Measurements from ENCODE around the gene PTPRR.

The PTPRR gene

DNA sequence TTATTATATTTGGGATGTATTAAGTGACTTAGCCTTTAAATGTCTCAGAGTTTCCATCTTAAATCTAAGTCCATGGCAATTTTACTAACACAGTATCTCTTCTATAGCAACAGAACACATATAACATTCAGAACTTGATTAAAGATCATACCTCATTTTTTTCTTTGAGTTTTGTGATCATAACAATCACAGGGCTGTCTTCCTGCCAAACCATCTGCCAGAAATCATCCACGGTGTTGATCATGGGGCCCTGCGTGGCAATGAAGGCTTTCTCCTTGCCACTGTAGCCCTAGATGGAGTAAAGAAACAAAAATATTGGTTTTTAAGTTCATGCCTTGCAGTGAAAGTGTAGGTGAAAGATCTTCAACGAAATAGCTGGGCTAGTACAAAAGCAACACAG is 236.6 kb downstream of the PTPRR start:
- no peak for DNase-seq

DNA sequence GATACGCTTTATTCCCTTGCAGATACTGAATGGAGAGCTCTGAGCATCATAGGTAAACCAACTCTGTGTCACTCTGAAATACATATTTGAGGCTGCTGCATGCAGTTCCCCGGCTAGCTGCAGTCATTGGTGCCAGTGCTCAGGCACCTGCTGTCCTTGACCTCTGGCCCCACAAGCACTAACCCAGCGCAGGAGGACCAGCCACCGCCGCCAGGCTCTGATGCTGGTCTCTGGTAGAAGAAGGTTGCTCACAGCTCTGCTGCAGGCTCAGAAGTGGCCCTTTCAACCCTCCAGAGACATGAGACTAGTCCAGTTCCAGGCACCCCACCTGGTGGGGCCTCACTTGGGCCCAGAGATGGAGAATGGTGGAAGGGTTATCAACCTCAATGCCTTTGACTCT is 248.8 kb downstream of the PTPRR start:
- no peak for DNase-seq

DNA sequence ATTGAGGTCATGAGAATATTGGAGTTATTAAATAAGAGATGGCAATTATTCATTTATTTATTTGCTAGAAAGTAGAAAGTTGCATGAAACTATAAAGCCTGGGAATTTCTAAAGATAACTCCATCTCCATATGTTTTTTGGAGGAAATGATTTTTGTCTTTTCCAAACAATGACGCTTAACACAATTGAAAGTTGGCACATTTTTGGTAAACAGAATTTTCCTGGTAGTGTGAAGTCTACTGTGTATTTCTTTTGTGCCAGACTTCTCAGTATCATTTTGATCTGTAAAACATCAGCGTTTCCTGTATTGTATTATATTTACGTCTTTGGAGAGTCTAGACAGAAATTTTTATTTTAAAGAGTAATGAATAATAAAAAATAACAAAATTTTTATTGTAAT is 249.6 kb downstream of the PTPRR start:
- no peak for DNase-seq

DNA sequence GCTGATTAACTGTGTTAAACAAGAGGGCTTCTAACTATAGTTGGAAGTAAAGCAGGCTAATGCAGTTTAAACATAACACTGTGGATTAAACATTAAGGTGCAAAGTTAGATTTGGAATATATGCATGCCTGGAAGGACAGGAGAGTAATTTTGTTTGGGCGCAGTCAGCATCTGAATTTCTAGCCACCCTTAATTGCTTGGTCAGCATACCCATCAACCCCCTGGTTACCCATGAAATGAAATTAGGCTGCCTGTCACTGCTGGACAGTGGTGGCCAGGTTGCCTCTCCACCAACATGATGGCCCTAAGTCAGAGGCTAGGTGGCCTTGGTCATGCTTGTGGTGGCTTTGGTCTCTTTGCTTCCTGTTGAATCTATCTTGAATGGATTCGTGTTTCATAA is 253.3 kb downstream of the PTPRR start:
- no peak for DNase-seq

DNA sequence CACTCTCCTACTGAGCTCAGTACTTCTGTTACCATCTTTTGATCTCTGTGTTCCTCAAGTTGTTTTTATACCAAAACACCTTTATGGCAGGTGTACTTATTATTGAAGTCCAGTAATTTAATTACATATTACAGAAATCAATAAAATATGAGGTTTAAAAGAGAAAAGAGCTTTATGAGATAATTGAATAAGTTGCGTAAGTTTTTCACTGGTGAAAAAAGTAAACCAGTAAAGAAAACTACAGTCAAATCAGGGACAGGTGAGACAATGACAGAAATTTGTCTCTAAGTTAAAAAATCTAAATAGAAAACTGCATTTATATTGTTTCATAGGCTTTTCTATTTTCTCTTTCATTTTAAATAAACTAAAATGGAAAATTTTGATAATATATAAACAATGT is 254.2 kb downstream of the PTPRR start:
- no peak for DNase-seq

DNA sequence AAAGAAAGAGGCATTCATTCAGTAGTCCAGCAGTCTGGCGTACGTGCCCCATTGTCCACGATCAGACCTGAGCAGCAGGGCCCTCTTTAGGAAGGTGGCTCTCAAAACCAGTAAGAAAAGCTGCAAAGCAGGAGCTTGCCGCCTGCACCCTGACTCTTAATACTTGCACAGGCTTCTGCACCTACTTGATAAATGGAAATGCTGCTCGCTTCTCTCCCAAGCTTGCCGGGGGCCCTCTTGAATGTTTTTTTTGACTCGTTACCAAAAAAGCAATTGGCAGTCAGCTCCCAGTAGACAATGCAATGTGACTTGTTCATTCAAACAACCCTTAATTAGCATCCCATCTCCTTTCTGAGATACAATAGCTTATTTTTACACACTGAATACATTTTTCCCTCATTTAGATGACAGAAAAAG is 256.1 kb downstream of the PTPRR start:
- DNase-seq: no peak

DNA sequence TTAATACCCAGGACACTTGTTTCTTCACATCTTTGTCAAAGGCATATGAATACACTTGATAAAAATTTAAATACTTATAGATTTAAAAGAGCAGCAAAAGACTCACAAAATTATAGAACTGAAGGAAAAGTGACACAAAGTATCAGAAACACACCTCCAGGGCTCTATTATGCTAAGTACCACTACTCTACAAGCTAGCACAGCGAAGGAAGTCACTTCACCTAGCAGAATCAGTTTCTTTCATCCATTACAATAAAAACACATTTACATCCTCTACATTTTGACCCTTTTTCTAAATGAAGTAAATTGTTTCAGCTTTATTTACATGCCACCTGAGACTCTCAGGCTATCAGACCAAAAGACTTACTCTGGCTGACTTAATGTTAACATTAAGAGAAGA is 256.7 kb downstream of the PTPRR start:
- no peak for DNase-seq

DNA sequence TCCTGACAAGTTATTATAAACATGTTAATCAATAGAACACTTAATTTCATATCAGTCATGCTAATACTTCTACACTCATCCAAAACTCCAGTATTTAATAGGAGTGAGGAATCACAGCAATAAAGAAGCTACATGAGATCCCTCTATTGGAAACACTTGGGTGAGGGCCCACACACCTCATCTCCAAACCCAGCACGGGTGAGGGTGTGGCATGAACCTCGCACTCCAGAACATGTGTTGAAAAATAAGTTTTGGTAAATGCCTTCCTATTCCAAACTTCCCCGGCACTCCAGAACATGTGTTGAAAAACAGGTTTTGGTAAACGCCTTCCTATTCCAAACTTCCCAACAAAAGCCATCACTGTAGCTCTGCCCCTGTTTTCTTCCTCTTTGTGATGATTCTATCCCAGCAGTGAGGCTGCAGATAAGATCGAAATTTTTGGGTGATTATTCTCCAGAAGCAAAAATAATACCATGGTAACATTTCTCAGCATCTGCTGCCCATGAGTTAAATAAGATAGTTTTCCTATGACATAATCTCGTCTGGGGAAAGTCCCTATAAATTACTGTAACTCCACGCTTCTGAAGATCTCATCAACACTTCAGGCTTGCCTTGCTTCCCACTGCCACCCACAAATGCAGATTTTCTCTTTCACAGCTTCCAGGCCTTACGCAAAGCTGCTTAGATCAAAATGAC is 258.9 kb downstream of the PTPRR start:
- DNase-seq: no peak

DNA sequence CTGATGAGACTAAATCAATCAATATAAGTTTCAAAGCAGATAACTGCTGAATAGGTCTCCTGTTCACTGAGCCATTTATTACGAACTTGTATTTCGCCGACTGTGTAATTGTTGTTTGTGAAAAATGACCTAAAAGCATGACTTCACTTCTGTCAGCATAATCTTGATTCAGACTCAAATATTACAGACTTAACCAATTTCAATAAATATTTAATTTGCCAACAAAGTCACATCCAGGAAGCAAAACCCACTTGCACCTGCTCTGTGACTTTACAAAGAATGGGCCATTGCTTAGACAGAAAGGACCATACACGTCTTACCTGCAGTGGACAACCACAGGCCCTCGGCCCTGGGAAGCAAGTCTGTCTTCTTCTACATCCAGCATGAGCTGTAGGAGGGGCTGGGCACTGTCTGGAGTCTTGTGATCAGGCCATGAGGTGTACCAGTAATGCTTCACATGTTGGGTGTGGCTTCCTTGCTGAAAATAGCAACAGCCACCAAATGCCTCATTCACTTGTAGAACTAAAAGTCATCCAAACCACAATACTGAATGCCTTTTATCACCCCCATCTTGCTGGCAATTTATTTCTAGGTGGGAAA is 259.8 kb downstream of the PTPRR start:
- DNase-seq: no peak

DNA sequence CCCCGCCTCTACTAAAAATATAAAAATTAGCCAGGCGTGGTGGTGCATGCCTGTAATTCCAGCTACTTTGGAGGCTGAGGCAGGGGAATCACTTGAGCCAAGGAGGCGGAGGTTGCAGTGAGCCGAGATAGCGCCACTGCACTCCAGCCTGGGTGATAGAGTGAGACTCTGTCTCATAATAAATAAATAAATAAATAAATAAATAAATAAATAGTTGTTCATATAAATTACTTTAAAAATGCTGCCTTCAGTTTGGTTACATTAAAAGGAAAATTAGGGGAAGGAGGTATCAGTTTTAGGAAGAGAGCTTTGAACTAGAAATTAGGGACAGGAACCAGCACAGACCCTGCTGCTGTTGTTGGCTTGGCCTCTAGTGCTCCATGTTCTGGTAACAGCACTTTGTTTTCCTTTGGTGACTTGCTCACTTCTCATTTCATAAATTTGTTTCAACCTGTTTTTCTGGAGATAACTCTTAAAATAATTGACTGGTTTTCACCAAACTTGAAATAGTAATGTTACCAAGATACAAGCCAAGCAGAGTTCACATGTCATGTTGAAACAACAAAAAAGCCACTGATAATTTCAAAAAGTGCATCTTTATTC is 260.4 kb downstream of the PTPRR start:
- no peak for DNase-seq

DNA sequence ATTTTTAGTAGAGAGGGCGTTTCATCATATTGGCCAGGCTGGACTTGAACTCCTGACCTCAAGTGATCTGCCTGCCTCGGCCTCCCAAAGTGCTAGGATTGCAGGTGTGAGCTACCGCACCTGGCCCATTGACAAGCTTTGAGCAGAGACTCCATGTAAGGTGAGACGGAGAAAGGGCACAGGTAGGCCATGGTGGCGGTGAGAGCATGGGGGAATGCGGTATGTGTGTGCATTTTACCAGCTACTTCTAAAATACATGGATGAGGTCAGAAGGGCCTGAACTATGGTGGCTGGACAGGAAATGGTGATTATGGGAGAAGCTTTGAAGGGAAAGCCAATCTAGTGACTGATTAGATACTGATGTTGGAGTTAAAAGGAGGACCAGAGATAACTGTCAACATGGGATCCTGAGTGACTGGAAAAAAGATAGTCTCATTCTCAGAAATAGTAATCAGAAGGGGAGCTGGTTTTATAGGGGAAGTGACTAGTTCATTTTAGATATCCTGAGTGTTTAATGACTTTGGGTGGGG is 261.4 kb downstream of the PTPRR start:
- DNase-seq: no peak

DNA sequence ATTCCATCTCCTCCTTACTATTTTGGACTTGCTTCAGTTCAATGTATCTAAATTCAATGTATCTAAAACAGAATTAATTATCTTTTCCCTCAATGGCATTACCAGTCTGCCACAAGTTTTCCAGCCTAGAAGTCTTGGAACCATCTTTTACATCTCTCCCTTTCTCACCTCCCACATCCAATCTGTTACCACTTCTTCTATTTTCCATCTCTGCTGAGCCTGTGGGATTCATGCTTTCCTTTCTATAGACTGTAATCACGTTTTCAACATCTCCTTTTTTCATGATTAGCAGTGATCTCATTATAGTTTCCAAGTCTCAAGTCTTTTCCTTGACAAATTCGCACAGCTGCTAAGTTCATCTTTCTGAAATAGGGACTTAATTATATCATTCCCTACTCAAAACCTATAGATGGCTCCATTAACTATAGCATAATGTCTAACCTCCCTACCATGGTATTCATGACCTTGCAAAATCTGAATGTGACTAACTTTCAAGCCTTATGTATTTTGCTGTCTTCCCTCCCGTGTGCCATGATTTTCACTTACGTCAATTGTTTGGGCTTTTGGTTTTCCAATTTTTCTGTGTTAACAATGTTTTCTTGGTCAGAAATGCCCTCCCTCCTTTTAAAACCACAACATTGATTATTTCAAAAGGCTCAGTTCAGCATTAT is 262.8 kb downstream of the PTPRR start:
- DNase-seq: no peak

DNA sequence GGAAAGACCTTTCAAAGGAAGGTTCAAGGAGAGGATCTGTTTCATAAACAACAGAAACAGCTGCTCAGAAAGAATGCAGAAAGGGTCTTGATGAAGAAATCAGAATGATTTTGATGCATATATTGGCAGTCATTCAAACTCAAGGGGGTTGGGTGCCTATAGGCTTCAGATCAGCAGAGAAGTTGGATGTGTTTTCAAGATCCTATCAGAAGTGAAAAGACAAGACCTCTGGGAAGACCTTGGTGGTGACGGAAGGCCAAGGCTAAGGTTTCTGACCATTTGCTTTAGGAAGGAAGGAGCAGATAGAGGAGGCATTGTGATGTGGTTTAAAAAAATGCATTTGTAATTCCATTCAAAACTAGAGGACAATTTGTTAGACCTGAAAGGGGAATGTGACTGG is 268.1 kb downstream of the PTPRR start:
- DNase-seq: no peak

DNA sequence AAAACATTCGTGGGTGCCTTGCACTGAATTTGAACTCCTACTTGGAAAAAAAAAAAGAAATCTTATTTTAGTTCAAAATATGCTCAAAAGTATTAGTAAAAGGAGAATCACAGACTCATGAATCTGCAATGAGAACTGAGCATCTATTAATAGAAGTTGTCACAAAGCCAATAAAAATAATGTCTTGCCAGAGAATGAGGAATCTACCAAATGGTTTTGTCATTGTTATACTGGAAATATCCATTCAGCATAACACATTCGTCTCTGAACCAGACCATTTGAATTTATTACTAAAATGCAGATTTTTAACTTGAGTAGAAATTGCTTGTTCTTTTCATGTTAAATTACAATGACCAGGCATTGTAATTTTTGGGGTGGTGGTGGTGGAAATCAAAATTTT is 271.7 kb downstream of the PTPRR start:
- DNase-seq: no peak

DNA sequence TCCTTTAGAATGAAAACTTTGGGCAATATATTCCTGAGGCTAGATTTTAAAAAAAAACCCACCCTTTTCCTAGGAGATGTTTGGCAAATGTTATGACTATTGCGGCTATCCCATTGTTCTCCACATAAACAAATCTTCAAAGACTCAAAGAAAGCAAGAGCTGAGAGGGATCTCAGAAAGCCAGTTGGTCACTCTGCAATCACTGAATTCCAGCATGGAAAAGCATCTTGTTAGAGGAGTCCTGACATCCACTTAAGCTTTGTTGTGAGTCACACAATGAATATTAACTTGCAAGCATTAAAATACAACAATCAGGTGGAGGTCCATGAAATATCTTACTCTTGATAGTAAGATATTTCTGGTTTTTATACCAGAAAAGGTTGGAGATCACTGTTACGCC is 272.3 kb downstream of the PTPRR start:
- no peak for DNase-seq

DNA sequence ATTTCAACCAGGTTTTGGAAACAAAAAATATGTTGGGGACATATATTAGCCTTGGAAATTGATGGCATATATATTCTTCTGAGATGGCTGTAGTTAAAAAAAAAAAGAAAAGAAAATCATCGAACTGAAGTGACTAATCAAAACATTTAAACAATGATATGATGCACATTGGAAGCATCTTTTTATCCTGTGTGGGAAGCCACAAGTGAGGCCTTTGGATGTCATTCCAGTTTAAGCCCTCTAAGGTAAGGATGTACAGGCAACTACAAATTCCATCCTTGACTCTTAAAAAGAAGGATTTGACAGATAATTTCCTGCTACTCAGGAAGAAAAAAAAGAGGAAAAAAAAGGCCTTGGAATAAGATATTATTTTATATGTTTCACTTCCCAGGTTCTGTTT is 273.7 kb downstream of the PTPRR start:
- DNase-seq: no peak

DNA sequence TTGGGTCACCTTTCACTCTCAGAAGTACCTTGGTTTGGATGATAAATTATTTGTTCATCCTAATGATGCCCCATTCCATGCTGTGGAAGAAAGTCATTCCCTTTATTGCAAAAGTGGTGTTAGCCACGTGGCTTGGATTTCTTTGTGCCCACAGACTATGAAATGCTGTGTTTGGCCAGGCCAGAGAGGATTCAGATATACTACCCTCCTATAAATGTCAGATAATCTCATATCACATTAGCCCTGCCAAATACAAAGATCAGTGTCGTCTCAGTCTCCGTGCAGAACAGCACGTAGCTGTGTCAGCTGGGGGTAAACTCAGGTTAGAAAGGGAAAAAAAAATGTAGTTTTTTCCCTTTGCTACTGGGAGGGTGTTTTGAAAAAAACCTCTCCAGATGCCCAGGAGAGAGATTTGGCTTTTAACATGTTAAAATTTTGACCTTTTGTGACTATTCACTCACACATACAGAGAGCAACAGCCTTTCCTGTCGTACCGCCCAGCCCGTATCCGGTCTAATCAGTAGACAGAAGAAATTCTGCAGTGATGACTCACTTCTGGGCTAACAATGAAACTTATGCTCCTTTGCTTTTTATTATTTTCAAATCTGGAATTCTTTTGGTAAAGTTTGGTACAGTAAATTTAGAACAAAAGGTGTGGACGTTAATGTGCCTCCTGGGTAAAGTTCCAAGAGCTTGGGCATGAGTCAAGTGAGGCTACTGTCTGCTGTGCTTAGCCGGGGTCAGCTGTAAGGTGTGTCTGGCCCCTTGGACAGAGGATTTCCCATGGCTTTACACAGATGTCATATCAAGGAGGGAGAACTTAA is 274.8 kb downstream of the PTPRR start:
- peak; percentile 20 for DNase-seq

DNA sequence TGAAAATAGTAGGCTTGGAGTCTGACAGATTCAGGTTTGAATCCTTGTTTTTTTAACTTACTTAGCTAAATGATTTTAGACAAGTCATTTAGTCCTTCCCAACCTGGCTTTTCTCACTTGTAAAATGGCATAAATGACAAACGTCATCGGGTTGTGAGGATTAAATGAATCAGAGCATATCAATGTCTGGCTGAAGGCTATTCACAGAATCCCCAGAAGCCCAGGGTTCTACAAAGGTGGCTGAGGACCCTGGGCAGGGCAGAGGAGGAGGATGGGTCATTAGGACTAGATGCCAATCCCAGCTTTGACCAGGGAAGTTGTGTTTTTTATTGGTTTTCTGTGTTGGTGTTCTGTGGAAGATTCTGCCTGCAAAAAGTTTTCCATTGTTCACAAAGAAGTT is 275.7 kb downstream of the PTPRR start:
- DNase-seq: no peak

DNA sequence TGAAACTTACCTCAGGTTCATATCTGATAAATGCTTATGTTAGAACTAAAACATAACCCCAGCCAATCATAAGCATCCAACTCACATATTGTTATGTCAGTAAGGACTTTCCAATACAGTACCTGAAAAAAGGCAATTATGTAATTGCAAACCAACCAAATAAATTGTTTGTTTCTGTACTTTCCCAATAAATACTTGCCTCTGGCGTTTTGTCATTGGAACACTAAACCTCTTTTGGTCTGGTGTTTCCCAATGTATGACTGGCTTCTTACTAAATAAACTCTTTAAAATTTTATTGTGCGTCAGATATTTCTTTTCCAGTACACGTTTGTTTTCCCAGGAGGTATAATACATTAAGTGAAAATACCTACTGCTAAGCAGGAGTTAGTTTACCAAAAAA is 276.6 kb downstream of the PTPRR start:
- no peak for DNase-seq

DNA sequence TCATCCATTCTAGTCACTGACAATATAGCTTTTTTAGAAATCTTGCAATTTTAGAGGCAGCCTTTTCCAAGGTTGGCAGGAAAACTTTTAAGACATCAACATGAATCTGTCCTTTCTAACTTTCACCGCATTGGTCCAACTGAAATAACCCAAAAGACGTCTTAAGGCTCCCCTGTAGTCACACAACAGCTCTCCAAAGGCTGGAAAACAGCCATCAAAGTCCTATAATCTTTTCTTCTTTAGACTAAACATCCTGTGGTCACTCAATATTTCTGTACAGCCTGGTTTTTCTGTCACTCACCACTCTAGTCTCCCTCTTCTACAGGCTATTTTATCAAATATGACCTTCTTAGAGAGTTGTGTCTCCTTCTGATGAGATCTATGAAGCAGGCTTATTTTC is 278.8 kb downstream of the PTPRR start:
- DNase-seq: no peak

DNA sequence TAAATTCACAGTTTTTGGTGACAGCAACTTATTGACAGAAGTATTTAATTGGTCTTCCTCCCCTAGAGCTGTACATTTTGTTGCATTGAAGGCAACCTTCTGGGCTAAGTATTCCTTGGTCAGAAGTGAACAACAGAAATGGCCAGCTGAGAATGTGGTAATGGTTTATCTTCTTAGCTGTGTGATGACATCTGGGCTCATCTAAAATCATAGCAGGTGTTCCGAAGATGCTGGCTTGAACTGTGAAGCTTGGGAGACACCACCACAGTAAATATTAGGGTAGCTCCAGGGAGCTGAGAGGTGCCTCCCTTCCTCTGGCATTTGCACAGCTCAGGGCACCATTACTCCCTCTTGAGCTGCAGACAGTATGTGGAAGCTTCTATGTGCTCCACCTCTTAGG is 279.6 kb downstream of the PTPRR start:
- DNase-seq: no peak

DNA sequence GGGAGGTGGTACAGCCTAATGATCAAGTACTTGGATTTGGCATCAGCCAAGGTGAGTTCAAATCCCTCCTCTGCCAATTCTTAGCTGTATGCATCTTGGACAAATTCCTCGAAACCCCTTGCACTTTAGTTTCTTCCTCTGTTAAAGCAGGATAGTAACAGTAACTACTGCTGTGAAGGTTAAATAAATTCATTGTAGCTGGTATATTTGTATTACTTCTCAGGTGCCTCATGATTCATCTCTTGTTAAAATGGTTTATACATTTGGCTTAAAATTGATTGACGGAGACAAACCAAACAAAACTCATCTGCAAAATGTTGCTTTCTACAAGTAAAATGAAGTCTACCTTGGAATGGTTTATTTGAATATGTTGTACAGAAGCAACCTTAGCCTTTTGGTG is 281.0 kb downstream of the PTPRR start:
- DNase-seq: no peak
